Vagina (tissue), 2 donors: Measurements from ENCODE around the gene COL6A3. TPM values are rescaled to one million over a fixed set of nuclear protein-coding genes. Genes with fewer than 3 reads are reported as not detected.

Experiments
- DNase-seq, 2 donors: peaks; one replicate each; pipeline ENCODE4 v3.0.0-alpha.2; 2017; ENCODE audit errors: extremely low spot score in 2 of 2
- H3K27ac ChIP-seq: fragments of 200-600 bp; sonication (generic); one replicate; pipeline ENCODE4 v1.5.1; 2019
- H3K27me3 ChIP-seq: fragments of 200-600 bp; sonication (generic); one replicate; pipeline ENCODE4 v1.5.1; 2019
- H3K36me3 ChIP-seq, 2 donors: fragments of 200-600 bp; sonication (generic); one replicate each; pipeline ENCODE4 v1.5.1; 2017 to 2019
- H3K4me1 ChIP-seq: fragments of 200-600 bp; sonication (generic); one replicate; pipeline ENCODE4 v1.5.1; 2019
- H3K4me3 ChIP-seq, 2 donors: fragments of 200-600 bp; sonication (generic); 1 replicate in 1 of 2; 2 replicates in 1 of 2; pipeline ENCODE4 v1.5.1; 2016 to 2019
- H3K9me3 ChIP-seq: fragments of 200-600 bp; sonication (generic); one replicate; pipeline ENCODE4 v1.5.1; 2019
- CTCF ChIP-seq, 3 experiments: fragments of 450-650 bp in 2 of 3; fragments of 200-600 bp in 1 of 3; sonication (generic) in 1 of 3; IDR thresholded peaks; one replicate each; pipeline ENCODE4 v1.5.1; 2017 to 2019; ENCODE audit warnings: antibody characterized with exemption in 3 of 3, mild to moderate bottlenecking in 2 of 3, moderate library complexity in 2 of 3
- POLR2A ChIP-seq, 2 donors: fragments of 450-650 bp; IDR thresholded peaks; one replicate each; pipeline ENCODE4 v1.6.1; 2017; ENCODE audit warnings: antibody characterized with exemption in 2 of 2, mild to moderate bottlenecking in 2 of 2, moderate library complexity in 2 of 2
- POLR2AphosphoS5 ChIP-seq, 2 donors: sonication (generic); formaldehyde crosslinking; IDR thresholded peaks; one replicate each; pipeline ENCODE4 v1.9.0; 2017; ENCODE audit warnings: antibody characterized with exemption in 2 of 2, mild to moderate bottlenecking in 2 of 2, low read depth in 1 of 2; ENCODE audit not compliant: insufficient read depth in 1 of 2
- intact Hi-C: fragments of 100-400 bp; cut with DNase I; formaldehyde crosslinking; loops from one replicate; pipeline ENCODE4 v1.15.1; 2023
- total RNA-seq: library from RNA; depleted of rRNA; stranded (reverse); fragments of >200 nt; gene quantifications from one replicate; pipeline ENCODE4 v1.2.3, GENCODE V29; 2016

Gene COL6A3
- total RNA-seq, 1 donor from 2014 or later = 315 TPM

- Histone ChIP-seq H3K4me1 (peaks cover 38% of the 10 kb centered on the region), H3K9me3 (no peaks in the 10 kb centered on the region), H3K36me3 (no peaks in the 10 kb centered on the region), H3K27ac (no peak overlapping the region), H3K27me3 (no peaks in the 10 kb centered on the region), H3K4me3 (no peak overlapping the region)
- intact Hi-C loops = no loop called here
- no peak for DNase-seq
- TF ChIP-seq POLR2A (IDR thresholded peaks at IDR 0.05) (no peak), POLR2AphosphoS5 (IDR thresholded peaks at IDR 0.05; ENCODE audit: insufficient read depth in 1 of 2, low read depth in 1 of 2) (no peak), CTCF (IDR thresholded peaks at IDR 0.05) (no peak)
These were observed 113.2 kb downstream of the COL6A3 start for GRCh38 chr2:237300739-237301138.

- no peaks in the 10 kb centered on the region for H3K9me3 ChIP-seq
- H3K27me3 ChIP-seq = no peaks in the 10 kb centered on the region
- H3K4me1 ChIP-seq = peaks cover 38% of the 10 kb centered on the region
- peak overlapping the region; percentile 81 for H3K27ac ChIP-seq
- no peak for DNase-seq
- H3K4me3 ChIP-seq = no peak overlapping the region
- TF ChIP-seq CTCF (IDR thresholded peaks at IDR 0.05) = no peak
- peak in 1 of 2 donors; percentile 49 for TF ChIP-seq POLR2AphosphoS5 (IDR thresholded peaks at IDR 0.05; ENCODE audit: insufficient read depth in 1 of 2, low read depth in 1 of 2)
- intact Hi-C loops = no loop called here
- H3K36me3 ChIP-seq = no peaks in the 10 kb centered on the region
These were observed 114.1 kb downstream of the COL6A3 start for GRCh38 chr2:237299906-237300305.

GRCh38 chr2:237298151-237299118 is 115.5 kb downstream of the COL6A3 start:
- TF ChIP-seq POLR2A (IDR thresholded peaks at IDR 0.05) (no peak), POLR2AphosphoS5 (IDR thresholded peaks at IDR 0.05; ENCODE audit: insufficient read depth in 1 of 2, low read depth in 1 of 2) (peak in 1 of 2 donors; percentile 44), CTCF (IDR thresholded peaks at IDR 0.05) (no peak)
- intact Hi-C loops = no loop called here
- H3K9me3 ChIP-seq = no peaks in the 10 kb centered on the region
- no peak overlapping the region for H3K4me3 ChIP-seq
- peaks cover 38% of the 10 kb centered on the region for H3K4me1 ChIP-seq
- H3K27ac ChIP-seq = peak overlapping the region; percentile 81
- no peaks in the 10 kb centered on the region for H3K27me3 ChIP-seq
- DNase-seq = no peak
- no peaks in the 10 kb centered on the region for H3K36me3 ChIP-seq

GRCh38 chr2:237297421-237298150 is 116.4 kb downstream of the COL6A3 start:
- TF ChIP-seq CTCF (IDR thresholded peaks at IDR 0.05) (no peak), POLR2A (IDR thresholded peaks at IDR 0.05) (no peak), POLR2AphosphoS5 (IDR thresholded peaks at IDR 0.05; ENCODE audit: insufficient read depth in 1 of 2, low read depth in 1 of 2) (no peak)

More at GRCh38 chr2:237297421-237298150, 116.4 kb downstream of the COL6A3 start:
- intact Hi-C loops = no loop called here
- no peaks in the 10 kb centered on the region for H3K36me3 ChIP-seq
- H3K4me1 ChIP-seq = peaks cover 38% of the 10 kb centered on the region
- peak overlapping the region; percentile 81 for H3K27ac ChIP-seq
- no peak overlapping the region for H3K4me3 ChIP-seq
- no peak for DNase-seq
- no peaks in the 10 kb centered on the region for H3K9me3 ChIP-seq
- no peaks in the 10 kb centered on the region for H3K27me3 ChIP-seq
